Astrocyte (in vitro differentiated cells and primary cell): ENCODE measurements around the gene PRKCB. TPM values are rescaled to one million over a fixed set of nuclear protein-coding genes. Genes with fewer than 3 reads are reported as not detected.

Experiments used
- DNase-seq: peaks from one replicate; pipeline ENCODE4 v3.0.0-alpha.2; 2010; ENCODE audit warnings: low read depth
- FAIRE-seq: peaks from 2 replicates; lab custom pipeline; 2011; peaks lifted over from hg19 to GRCh38; lab: Jason Lieb, UNC
- H2AFZ ChIP-seq: 2 replicates; pipeline ENCODE4 v1.6.0; 2012; ENCODE audit warnings: low read depth, low read length, inconsistent platforms
- H3K27ac ChIP-seq: 2 replicates; pipeline ENCODE4 v1.5.1; 2011; ENCODE audit warnings: low read depth, low read length, inconsistent platforms
- H3K27me3 ChIP-seq: 2 replicates; pipeline ENCODE4 v1.6.0; 2011; ENCODE audit warnings: low read length, inconsistent platforms; ENCODE audit not compliant: insufficient read depth
- H3K36me3 ChIP-seq: 2 replicates; pipeline ENCODE4 v1.5.1; 2011; ENCODE audit warnings: low read length, inconsistent platforms; ENCODE audit not compliant: insufficient read depth
- H3K4me1 ChIP-seq: 2 replicates; pipeline ENCODE4 v1.5.1; 2011; ENCODE audit warnings: low read length, inconsistent platforms; ENCODE audit not compliant: insufficient read depth
- H3K4me2 ChIP-seq: 2 replicates; pipeline ENCODE4 v1.6.0; 2012; ENCODE audit warnings: low read length, inconsistent platforms
- H3K4me3 ChIP-seq: 2 replicates; pipeline ENCODE4 v1.5.1; 2011; ENCODE audit warnings: low read depth, mild to moderate bottlenecking, low read length, inconsistent platforms; ENCODE audit not compliant: insufficient read depth
- H3K79me2 ChIP-seq: 2 replicates; pipeline ENCODE4 v1.6.0; 2012; ENCODE audit warnings: mild to moderate bottlenecking, low read length, inconsistent platforms; ENCODE audit not compliant: insufficient read depth
- H3K9ac ChIP-seq: 2 replicates; pipeline ENCODE4 v1.6.0; 2012; ENCODE audit warnings: mild to moderate bottlenecking, low read length, inconsistent platforms
- H3K9me3 ChIP-seq: 2 replicates; pipeline ENCODE4 v1.5.1; 2012; ENCODE audit warnings: low read depth, mild to moderate bottlenecking, low read length, inconsistent platforms; ENCODE audit not compliant: insufficient read depth
- H4K20me1 ChIP-seq: 2 replicates; pipeline ENCODE4 v1.6.0; 2012; ENCODE audit warnings: low read length, inconsistent platforms; ENCODE audit not compliant: insufficient read depth
- H3K27ac Mint-ChIP-seq: one replicate; pipeline ENCODE4 v1.8.0; 2021; ENCODE audit warnings: mild to moderate bottlenecking, mixed read lengths; ENCODE audit not compliant: unreplicated experiment
- H3K27me3 Mint-ChIP-seq: one replicate; pipeline ENCODE4 v1.8.0; 2021; ENCODE audit warnings: low read depth, mixed read lengths; ENCODE audit not compliant: unreplicated experiment
- H3K36me3 Mint-ChIP-seq: one replicate; pipeline ENCODE4 v1.8.0; 2021; ENCODE audit warnings: low read depth, mixed read lengths; ENCODE audit not compliant: unreplicated experiment
- H3K4me1 Mint-ChIP-seq: one replicate; pipeline ENCODE4 v1.8.0; 2021; ENCODE audit warnings: low read depth, mixed read lengths; ENCODE audit not compliant: unreplicated experiment
- H3K4me3 Mint-ChIP-seq: one replicate; pipeline ENCODE4 v1.8.0; 2021; ENCODE audit warnings: mild to moderate bottlenecking, moderate library complexity, mixed read lengths; ENCODE audit not compliant: unreplicated experiment
- H3K9me3 Mint-ChIP-seq: one replicate; pipeline ENCODE4 v1.8.0; 2021; ENCODE audit warnings: mild to moderate bottlenecking, mixed read lengths; ENCODE audit not compliant: unreplicated experiment
- CTCF ChIP-seq: IDR thresholded peaks from 2 replicates; pipeline ENCODE4 v1.5.1; 2011; ENCODE audit warnings: low read depth, mild to moderate bottlenecking, inconsistent platforms, low read length, moderate library complexity; ENCODE audit not compliant: insufficient read depth
- EZH2 ChIP-seq: IDR thresholded peaks from 2 replicates; pipeline ENCODE4 v1.6.1; 2012; ENCODE audit warnings: mild to moderate bottlenecking, low read length, inconsistent platforms; ENCODE audit not compliant: insufficient read depth
- total RNA-seq: library from RNA; stranded (reverse); gene quantifications from 2 replicates; pipeline ENCODE4 v1.2.1, GENCODE V29; 2021

PRKCB gene
- total RNA-seq, 1 donor from 2014 or later, result 2.5 TPM

- no peak overlapping the region for H3K4me3 Mint-ChIP-seq
- no peak overlapping the region for H3K27ac Mint-ChIP-seq
- no peak overlapping the region for H3K4me3 ChIP-seq
- no peaks in the 10 kb centered on the region for H3K36me3 ChIP-seq
- H2AFZ ChIP-seq, result no peak overlapping the region
- DNase-seq (peak; percentile 30), FAIRE-seq (no peak)
- TF ChIP-seq CTCF (no peak), EZH2 (no peak)
- no peak overlapping the region for H3K9ac ChIP-seq
- H3K4me1 Mint-ChIP-seq, result peaks cover 6% of the 10 kb centered on the region
- no peak overlapping the region for H3K27ac ChIP-seq
- no peak overlapping the region for H3K4me2 ChIP-seq
- no peaks in the 10 kb centered on the region for H3K9me3 ChIP-seq
- no peaks in the 10 kb centered on the region for H3K4me1 ChIP-seq
- no peaks in the 10 kb centered on the region for H4K20me1 ChIP-seq
- no peaks in the 10 kb centered on the region for H3K36me3 Mint-ChIP-seq
- peaks cover 3% of the 10 kb centered on the region for H3K9me3 Mint-ChIP-seq
- H3K27me3 ChIP-seq, result no peaks in the 10 kb centered on the region
- no peaks in the 10 kb centered on the region for H3K27me3 Mint-ChIP-seq
- no peaks in the 10 kb centered on the region for H3K79me2 ChIP-seq
Measured at GRCh38 chr16:24146518-24146917, 310.7 kb downstream of the PRKCB start.

- TF ChIP-seq EZH2 (no peak), CTCF (no peak)
- Histone ChIP-seq H4K20me1 (no peaks in the 10 kb centered on the region), H3K9me3 (no peaks in the 10 kb centered on the region), H3K4me3 (no peak overlapping the region), H3K27me3 (no peaks in the 10 kb centered on the region), H3K4me1 (peaks cover 3% of the 10 kb centered on the region), H3K79me2 (no peaks in the 10 kb centered on the region), H3K9ac (no peak overlapping the region), H3K36me3 (no peaks in the 10 kb centered on the region), H3K4me2 (no peak overlapping the region), H3K27ac (no peak overlapping the region), H2AFZ (no peak overlapping the region)
- Mint-ChIP-seq H3K27me3 (no peaks in the 10 kb centered on the region), H3K9me3 (peaks cover 3% of the 10 kb centered on the region), H3K4me1 (peaks cover 25% of the 10 kb centered on the region), H3K36me3 (no peaks in the 10 kb centered on the region), H3K4me3 (no peak overlapping the region), H3K27ac (no peak overlapping the region)
- no peak for FAIRE-seq
- DNase-seq, result no peak
Measured at GRCh38 chr16:24149102-24149501, 313.3 kb downstream of the PRKCB start.

GRCh38 chr16:24150282-24150681 lies 314.5 kb downstream of the PRKCB start:
- H3K27ac ChIP-seq, result no peak overlapping the region
- H3K36me3 ChIP-seq, result no peaks in the 10 kb centered on the region
- Mint-ChIP-seq H3K4me1 (peaks cover 25% of the 10 kb centered on the region), H3K27ac (no peak overlapping the region), H3K9me3 (no peaks in the 10 kb centered on the region), H3K27me3 (no peaks in the 10 kb centered on the region), H3K36me3 (no peaks in the 10 kb centered on the region), H3K4me3 (no peak overlapping the region)
- H3K9ac ChIP-seq, result no peak overlapping the region
- no peak overlapping the region for H2AFZ ChIP-seq
- DNase-seq (no peak), FAIRE-seq (no peak)
- no peaks in the 10 kb centered on the region for H4K20me1 ChIP-seq
- H3K4me3 ChIP-seq, result no peak overlapping the region
- no peaks in the 10 kb centered on the region for H3K27me3 ChIP-seq
- no peak for TF ChIP-seq CTCF
- TF ChIP-seq EZH2, result no peak
- H3K4me2 ChIP-seq, result no peak overlapping the region
- H3K4me1 ChIP-seq, result peaks cover 3% of the 10 kb centered on the region
- no peaks in the 10 kb centered on the region for H3K9me3 ChIP-seq
- H3K79me2 ChIP-seq, result no peaks in the 10 kb centered on the region
